ENCODE data around the gene EFTUD2. TPM values are rescaled to one million over a fixed set of nuclear protein-coding genes. Genes with fewer than 3 reads are reported as not detected.

The EFTUD2 gene
- total RNA-seq, 1 experiment from 2014 or later, result 162 TPM

- no peak for TF ChIP-seq E2F4 (CRISPR knock-in tag; IDR thresholded peaks at IDR 0.05; ENCODE audit: borderline replicate concordance, low read depth)
- no peak for TF ChIP-seq ETV6 (CRISPR knock-in tag; IDR thresholded peaks at IDR 0.05)
These were observed 49.1 kb upstream of the EFTUD2 start (continued) for GRCh38 chr17:44948315-44948795.

- ATAC-seq (peak; percentile 95), DNase-seq (ENCODE audit: low spot score) (peak; percentile 89)
- CTCF ChIA-PET, result interaction anchor here (0.9 to 1.8 kb wide), 5 partner anchors 14 to 73 kb away, joined by 3 to 14 read pairs (median 7); partner anchors contain the start of gene C1QL1
- TF ChIP-seq FOXP1 (CRISPR knock-in tag; IDR thresholded peaks at IDR 0.05; ENCODE audit: borderline replicate concordance), result peak; percentile 91
- no peak; the same call in 1 of the 2 replicates for TF ChIP-seq ESRRA (CRISPR knock-in tag; IDR thresholded peaks at IDR 0.05; ENCODE audit: borderline replicate concordance)
- no peak for TF ChIP-seq STAT6 (CRISPR knock-in tag; conservative IDR thresholded peaks at IDR 0.05; ENCODE audit: low read depth)
- peak; percentile 99 for TF ChIP-seq MYBL2 (CRISPR knock-in tag; IDR thresholded peaks at IDR 0.05)
- TF ChIP-seq CREM (CRISPR knock-in tag; IDR thresholded peaks at IDR 0.05), result peak; percentile 32; the same call in 1 of the 2 replicates
- peak; percentile 21; the same call in 1 of the 2 replicates for TF ChIP-seq MAX (CRISPR knock-in tag; IDR thresholded peaks at IDR 0.05)
- TF ChIP-seq CBFB (CRISPR knock-in tag; IDR thresholded peaks at IDR 0.05; ENCODE audit: low read depth), result peak; percentile 62; the same call in 1 of the 2 replicates
- TF ChIP-seq NFYB (CRISPR knock-in tag; conservative IDR thresholded peaks at IDR 0.05; ENCODE audit: low read depth), result peak; percentile 75
- TF ChIP-seq ZMAT4 (CRISPR knock-in tag; IDR thresholded peaks at IDR 0.05), result no peak
- 0 out of 2 replicates have a peak, but pooled peaks have one; percentile 18 for TF ChIP-seq SMAD3 (CRISPR knock-in tag; IDR thresholded peaks at IDR 0.05; ENCODE audit: borderline replicate concordance)
- peak; percentile 44; the same call in 1 of the 2 replicates for TF ChIP-seq HMGXB4 (CRISPR knock-in tag; IDR thresholded peaks at IDR 0.05)
- TF ChIP-seq ZSCAN18 (CRISPR knock-in tag; IDR thresholded peaks at IDR 0.05), result no peak
- no peak for TF ChIP-seq RELA (CRISPR knock-in tag; IDR thresholded peaks at IDR 0.05; ENCODE audit: borderline replicate concordance)
- TF ChIP-seq PREB (CRISPR knock-in tag; IDR thresholded peaks at IDR 0.05; ENCODE audit: borderline replicate concordance), result peak; percentile 62; the same call in 1 of the 2 replicates
- peak; percentile 36; the same call in 1 of the 2 replicates for TF ChIP-seq TCF7 (CRISPR knock-in tag; IDR thresholded peaks at IDR 0.05; ENCODE audit: low read depth)
- TF ChIP-seq E2F5 (CRISPR knock-in tag; IDR thresholded peaks at IDR 0.05), result peak; percentile 79
- no peak for TF ChIP-seq JUN (CRISPR knock-in tag; IDR thresholded peaks at IDR 0.05)
- TF ChIP-seq FOXK1 (CRISPR knock-in tag; IDR thresholded peaks at IDR 0.05), result peak; percentile 62
- TF ChIP-seq KAT7 (CRISPR knock-in tag; IDR thresholded peaks at IDR 0.05; ENCODE audit: borderline replicate concordance), result 0 out of 2 replicates have a peak, but pooled peaks have one; percentile 90
- peak; percentile 86 for TF ChIP-seq GABPB1 (CRISPR knock-in tag; IDR thresholded peaks at IDR 0.05)
These were observed 48.4 kb upstream of the EFTUD2 start, which contains the start of gene KIF18B for GRCh38 chr17:44947461-44948314. Gene KIF18B, minus strand, starts transcription at chr17:44947773. Its CDS starts 11,429 bp downstream, at chr17:44936344.

More at GRCh38 chr17:44947461-44948314, 48.4 kb upstream of the EFTUD2 start, which contains the start of gene KIF18B:
- no peaks in the 10 kb centered on the region; the same call in 1 of the 2 replicates for H3K27me3 Mint-ChIP-seq (ENCODE audit: low read depth)
- peak within 1 kb of the TSS; percentile 57; the same call in 1 of the 2 replicates for H3K27ac Mint-ChIP-seq
- peaks cover 21% of the 10 kb centered on the region for H3K36me3 Mint-ChIP-seq
- H3K4me1 Mint-ChIP-seq, result peaks cover 13% of the 10 kb centered on the region
- POLR2A ChIA-PET, result interaction anchor here (0.6 to 1.3 kb wide), 3 partner anchors 12 to 74 kb away, joined by 3 to 6 read pairs (median 4); no protein-coding TSS in a partner anchor
- H3K4me3 Mint-ChIP-seq, result peak within 1 kb of the TSS; percentile 95
- no peaks in the 10 kb centered on the region for H3K9me3 Mint-ChIP-seq

Measured in WTC11 (cell line).